HCT116 (cell line): ENCODE results near the gene BMP5. TPM values are rescaled to one million over a fixed set of nuclear protein-coding genes. Genes with fewer than 3 reads are reported as not detected.

ENCODE experiments used
- ATAC-seq: fragments of 200-7000 bp; cut with Tn5 transposase; 2 replicates; pipeline ENCODE4 v1.9.1; 2020; ENCODE audit warnings: mild to moderate bottlenecking, moderate library complexity
- BruUV-seq: library from RNA; stranded (reverse); fragments of 400-500 nt; replicated peaks from 2 replicates; lab custom pipeline; 2021; lab: Mats Ljungman, UMichigan
- CTCF ChIA-PET: fragments of 300-600 bp; sonication (Branson Sonifier 250); formaldehyde crosslinking; loops from one replicate; lab custom pipeline; 2021; ENCODE audit warnings: antibody characterized with exemption; lab: Charles Lee
- POLR2A ChIA-PET: fragments of 300-600, 350-600 bp; sonication (Branson Sonifier 250); formaldehyde crosslinking; loops from one replicate; lab custom pipeline; 2021; ENCODE audit warnings: antibody characterized with exemption; lab: Charles Lee
- RAD21 ChIA-PET, 2 experiments: fragments of 300-600 bp; sonication (Branson Sonifier 250); formaldehyde crosslinking; loops; one replicate each; lab custom pipeline; 2023; ENCODE audit warnings: low total read pairs in 2 of 2; ENCODE audit not compliant: uncharacterized antibody in 2 of 2, unreplicated experiment in 2 of 2, low non-redundant PET in 1 of 2; lab: Charles Lee
- DNase-seq: peaks from one replicate; pipeline ENCODE4 v3.0.0-alpha.2; 2010; ENCODE audit warnings: low read depth, low spot score
- H2AFZ ChIP-seq: fragments of 200-600 bp; shearing (Covaris generic), sonication (generic); 2 replicates; pipeline ENCODE4 v1.6.1; 2017; ENCODE audit warnings: low read depth, mixed run types, mixed read lengths, antibody characterized with exemption, low read length; ENCODE audit not compliant: poor library complexity, severe bottlenecking
- H3K27ac ChIP-seq: 2 replicates; pipeline ENCODE4 v1.5.1; 2012; ENCODE audit warnings: low read depth, low read length
- H3K27me3 ChIP-seq: fragments of 200-600 bp; sonication (generic); 2 replicates; pipeline ENCODE4 v1.6.1; 2016; ENCODE audit warnings: mixed run types, low read length, mixed read lengths; ENCODE audit not compliant: insufficient read depth
- H3K36me3 ChIP-seq, 2 experiments: fragments of 200-500 bp in 1 of 2; fragments of 200-600 bp in 1 of 2; sonication (Bioruptor generic) in 1 of 2; sonication (generic) in 1 of 2; 2 replicates each; pipeline versions ENCODE4 v1.5.1 to v1.6.1; 2014 to 2016; ENCODE audit warnings: low read length in 2 of 2, inconsistent platforms in 1 of 2, mixed read lengths in 1 of 2, mixed run types in 1 of 2; ENCODE audit not compliant: insufficient read depth in 2 of 2, control insufficient read depth in 1 of 2
- H3K4me1 ChIP-seq, 2 experiments: fragments of 200-600 bp in 1 of 2; sonication (generic) in 1 of 2; 2 replicates each; pipeline versions ENCODE4 v1.5.1 to v1.6.1; 2012 to 2017; ENCODE audit warnings: low read length in 2 of 2, inconsistent platforms in 1 of 2, mild to moderate bottlenecking in 1 of 2, mixed read lengths in 1 of 2, mixed run types in 1 of 2, moderate library complexity in 1 of 2; ENCODE audit not compliant: insufficient read depth in 2 of 2, control insufficient read depth in 1 of 2
- H3K4me2 ChIP-seq: fragments of 200-600 bp; sonication (generic); 2 replicates; pipeline ENCODE4 v1.6.1; 2017; ENCODE audit warnings: mixed run types, low read length, mixed read lengths
- H3K4me3 ChIP-seq, 2 experiments: fragments of 200-600 bp in 1 of 2; sonication (generic) in 1 of 2; replicated peaks in 1 of 2; 2 replicates each; pipeline ENCODE4 v1.5.1; 2011 to 2016; ENCODE audit warnings: low read length in 2 of 2, control low read depth in 1 of 2, low read depth in 1 of 2, mild to moderate bottlenecking in 1 of 2, mixed read lengths in 1 of 2, mixed run types in 1 of 2
- H3K79me2 ChIP-seq: fragments of 200-600 bp; sonication (generic); 2 replicates; pipeline ENCODE4 v1.6.1; 2017; ENCODE audit warnings: mild to moderate bottlenecking, mixed run types, low read length, moderate library complexity, mixed read lengths; ENCODE audit not compliant: insufficient read depth
- H3K9ac ChIP-seq: fragments of 200-600 bp; sonication (generic); 2 replicates; pipeline ENCODE4 v1.6.1; 2016; ENCODE audit warnings: low read length, mixed read lengths
- H3K9me2 ChIP-seq: fragments of 200-600 bp; sonication (generic), shearing (Covaris generic); 2 replicates; pipeline ENCODE4 v1.6.1; 2017; ENCODE audit warnings: mixed run types, mild to moderate bottlenecking, moderate library complexity; ENCODE audit not compliant: insufficient read depth
- H3K9me3 ChIP-seq, 2 experiments: fragments of 200-500 bp in 1 of 2; fragments of 200-600 bp in 1 of 2; sonication (Bioruptor generic) in 1 of 2; sonication (generic) in 1 of 2; 2 replicates each; pipeline ENCODE4 v1.6.1; 2014 to 2017; ENCODE audit warnings: low read length in 2 of 2, mixed read lengths in 2 of 2, inconsistent platforms in 1 of 2, low read depth in 1 of 2, mild to moderate bottlenecking in 1 of 2, mixed run types in 1 of 2, moderate library complexity in 1 of 2; ENCODE audit not compliant: control insufficient read depth in 1 of 2, insufficient read depth in 1 of 2
- H4K20me1 ChIP-seq: fragments of 200-600 bp; sonication (generic), shearing (Covaris generic); 2 replicates; pipeline ENCODE4 v1.6.1; 2017; ENCODE audit warnings: mixed run types, mild to moderate bottlenecking, moderate library complexity; ENCODE audit not compliant: insufficient read depth
- CBX3 ChIP-seq: IDR thresholded peaks from 2 replicates; pipeline ENCODE4 v1.6.1; 2012; ENCODE audit warnings: low read depth
- ELF1 ChIP-seq: IDR thresholded peaks from 2 replicates; pipeline ENCODE4 v1.6.1; 2012; ENCODE audit warnings: low read depth, borderline replicate concordance
- EZH2 ChIP-seq: fragments of 200-600 bp; sonication (generic); IDR thresholded peaks from 2 replicates; pipeline ENCODE4 v1.6.1; 2017; ENCODE audit warnings: antibody characterized with exemption, mixed run types
- FOSL1 ChIP-seq: IDR thresholded peaks from 2 replicates; pipeline ENCODE4 v1.6.1; 2012; ENCODE audit warnings: low read depth
- SIN3A ChIP-seq: IDR thresholded peaks from 2 replicates; pipeline ENCODE4 v1.6.1; 2012; ENCODE audit warnings: low read depth
- SRF ChIP-seq: IDR thresholded peaks from 2 replicates; pipeline ENCODE4 v1.6.1; 2012; ENCODE audit warnings: low read depth
- ZNF274 ChIP-seq: fragments of 200-500 bp; sonication (Bioruptor generic); IDR thresholded peaks from 2 replicates; pipeline ENCODE4 v1.6.1; 2014; ENCODE audit warnings: mild to moderate bottlenecking, low read depth, low read length, inconsistent platforms
- intact Hi-C: fragments of 100-400 bp; cut with micrococcal nuclease; formaldehyde crosslinking; loops from 2 replicates; pipeline ENCODE4 v1.10.0; 2022
- total RNA-seq: library from RNA; stranded (reverse); gene quantifications from one replicate; pipeline ENCODE4 v1.2.1, GENCODE V29; 2021; ENCODE audit not compliant: unreplicated experiment
- TF ChIP-seq, protein P1 (sequence below): IDR thresholded peaks from 2 replicates; pipeline ENCODE4 v1.6.1; 2011; ENCODE audit warnings: mild to moderate bottlenecking, low read length, moderate library complexity; ENCODE audit not compliant: insufficient replicate concordance; ENCODE audit errors: extremely low read depth
- TF ChIP-seq, protein P2 (sequence below): IDR thresholded peaks from 2 replicates; pipeline ENCODE4 v1.6.1; 2012
- TF ChIP-seq, protein P3 (sequence below): IDR thresholded peaks from 2 replicates; pipeline ENCODE4 v1.6.1; 2012; ENCODE audit warnings: low read depth
- TF ChIP-seq, protein P4 (sequence below), 3 experiments: fragments of 200-600 bp in 1 of 3; sonication (generic) in 1 of 3; IDR thresholded peaks in 2 of 3; conservative IDR thresholded peaks in 1 of 3; 2 replicates each; pipeline ENCODE4 v1.5.1; 2012 to 2017; ENCODE audit warnings: low read depth in 2 of 3, low read length in 2 of 3, antibody characterized with exemption in 1 of 3, borderline replicate concordance in 1 of 3, control low read depth in 1 of 3, mild to moderate bottlenecking in 1 of 3, mixed read lengths in 1 of 3, mixed run types in 1 of 3, moderate library complexity in 1 of 3; ENCODE audit not compliant: insufficient read depth in 1 of 3

The BMP5 gene
- total RNA-seq, 1 experiment from 2014 or later = not detected

DNA sequence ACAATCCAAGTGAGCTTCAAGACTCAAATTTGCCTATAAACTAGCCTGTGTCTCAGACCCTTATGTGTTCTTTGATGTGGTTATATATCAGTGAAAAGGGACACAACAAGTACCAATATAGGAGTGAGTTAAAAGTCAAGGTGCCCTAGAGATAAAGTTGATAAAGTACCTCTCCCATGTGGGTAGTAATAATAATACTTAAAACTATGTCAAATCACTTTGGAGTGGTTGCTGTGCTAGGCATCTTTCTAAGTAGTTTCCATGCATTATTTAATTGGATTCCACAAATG lies 100.4 kb downstream of the BMP5 start:
- intact Hi-C loops = no loop called here
- POLR2A ChIA-PET = no interaction called here
- no peaks in the 10 kb centered on the region for H3K9me3 ChIP-seq

More for the DNA sequence above, 100.4 kb downstream of the BMP5 start:
- H3K27me3 ChIP-seq = peaks cover 68% of the 10 kb centered on the region
- no peaks in the 10 kb centered on the region for H3K36me3 ChIP-seq
- DNase-seq = no peak
- H3K79me2 ChIP-seq = no peaks in the 10 kb centered on the region
- ATAC-seq = no peak
- no peak overlapping the region for H3K27ac ChIP-seq
- CTCF ChIA-PET = no interaction called here
- H3K9me2 ChIP-seq = no peaks in the 10 kb centered on the region
- TF ChIP-seq ELF1 (no peak), FOSL1 (no peak), CBX3 (no peak), SIN3A (no peak), EZH2 (no peak), SRF (no peak), ZNF274 (no peak)
- TF ChIP-seq, protein P1, sequence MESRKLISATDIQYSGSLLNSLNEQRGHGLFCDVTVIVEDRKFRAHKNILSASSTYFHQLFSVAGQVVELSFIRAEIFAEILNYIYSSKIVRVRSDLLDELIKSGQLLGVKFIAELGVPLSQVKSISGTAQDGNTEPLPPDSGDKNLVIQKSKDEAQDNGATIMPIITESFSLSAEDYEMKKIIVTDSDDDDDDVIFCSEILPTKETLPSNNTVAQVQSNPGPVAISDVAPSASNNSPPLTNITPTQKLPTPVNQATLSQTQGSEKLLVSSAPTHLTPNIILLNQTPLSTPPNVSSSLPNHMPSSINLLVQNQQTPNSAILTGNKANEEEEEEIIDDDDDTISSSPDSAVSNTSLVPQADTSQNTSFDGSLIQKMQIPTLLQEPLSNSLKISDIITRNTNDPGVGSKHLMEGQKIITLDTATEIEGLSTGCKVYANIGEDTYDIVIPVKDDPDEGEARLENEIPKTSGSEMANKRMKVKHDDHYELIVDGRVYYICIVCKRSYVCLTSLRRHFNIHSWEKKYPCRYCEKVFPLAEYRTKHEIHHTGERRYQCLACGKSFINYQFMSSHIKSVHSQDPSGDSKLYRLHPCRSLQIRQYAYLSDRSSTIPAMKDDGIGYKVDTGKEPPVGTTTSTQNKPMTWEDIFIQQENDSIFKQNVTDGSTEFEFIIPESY = no peak
- TF ChIP-seq, protein P2, sequence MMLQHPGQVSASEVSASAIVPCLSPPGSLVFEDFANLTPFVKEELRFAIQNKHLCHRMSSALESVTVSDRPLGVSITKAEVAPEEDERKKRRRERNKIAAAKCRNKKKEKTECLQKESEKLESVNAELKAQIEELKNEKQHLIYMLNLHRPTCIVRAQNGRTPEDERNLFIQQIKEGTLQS = no peak
- TF ChIP-seq, protein P3, sequence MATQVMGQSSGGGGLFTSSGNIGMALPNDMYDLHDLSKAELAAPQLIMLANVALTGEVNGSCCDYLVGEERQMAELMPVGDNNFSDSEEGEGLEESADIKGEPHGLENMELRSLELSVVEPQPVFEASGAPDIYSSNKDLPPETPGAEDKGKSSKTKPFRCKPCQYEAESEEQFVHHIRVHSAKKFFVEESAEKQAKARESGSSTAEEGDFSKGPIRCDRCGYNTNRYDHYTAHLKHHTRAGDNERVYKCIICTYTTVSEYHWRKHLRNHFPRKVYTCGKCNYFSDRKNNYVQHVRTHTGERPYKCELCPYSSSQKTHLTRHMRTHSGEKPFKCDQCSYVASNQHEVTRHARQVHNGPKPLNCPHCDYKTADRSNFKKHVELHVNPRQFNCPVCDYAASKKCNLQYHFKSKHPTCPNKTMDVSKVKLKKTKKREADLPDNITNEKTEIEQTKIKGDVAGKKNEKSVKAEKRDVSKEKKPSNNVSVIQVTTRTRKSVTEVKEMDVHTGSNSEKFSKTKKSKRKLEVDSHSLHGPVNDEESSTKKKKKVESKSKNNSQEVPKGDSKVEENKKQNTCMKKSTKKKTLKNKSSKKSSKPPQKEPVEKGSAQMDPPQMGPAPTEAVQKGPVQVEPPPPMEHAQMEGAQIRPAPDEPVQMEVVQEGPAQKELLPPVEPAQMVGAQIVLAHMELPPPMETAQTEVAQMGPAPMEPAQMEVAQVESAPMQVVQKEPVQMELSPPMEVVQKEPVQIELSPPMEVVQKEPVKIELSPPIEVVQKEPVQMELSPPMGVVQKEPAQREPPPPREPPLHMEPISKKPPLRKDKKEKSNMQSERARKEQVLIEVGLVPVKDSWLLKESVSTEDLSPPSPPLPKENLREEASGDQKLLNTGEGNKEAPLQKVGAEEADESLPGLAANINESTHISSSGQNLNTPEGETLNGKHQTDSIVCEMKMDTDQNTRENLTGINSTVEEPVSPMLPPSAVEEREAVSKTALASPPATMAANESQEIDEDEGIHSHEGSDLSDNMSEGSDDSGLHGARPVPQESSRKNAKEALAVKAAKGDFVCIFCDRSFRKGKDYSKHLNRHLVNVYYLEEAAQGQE = no peak
- TF ChIP-seq, protein P4, sequence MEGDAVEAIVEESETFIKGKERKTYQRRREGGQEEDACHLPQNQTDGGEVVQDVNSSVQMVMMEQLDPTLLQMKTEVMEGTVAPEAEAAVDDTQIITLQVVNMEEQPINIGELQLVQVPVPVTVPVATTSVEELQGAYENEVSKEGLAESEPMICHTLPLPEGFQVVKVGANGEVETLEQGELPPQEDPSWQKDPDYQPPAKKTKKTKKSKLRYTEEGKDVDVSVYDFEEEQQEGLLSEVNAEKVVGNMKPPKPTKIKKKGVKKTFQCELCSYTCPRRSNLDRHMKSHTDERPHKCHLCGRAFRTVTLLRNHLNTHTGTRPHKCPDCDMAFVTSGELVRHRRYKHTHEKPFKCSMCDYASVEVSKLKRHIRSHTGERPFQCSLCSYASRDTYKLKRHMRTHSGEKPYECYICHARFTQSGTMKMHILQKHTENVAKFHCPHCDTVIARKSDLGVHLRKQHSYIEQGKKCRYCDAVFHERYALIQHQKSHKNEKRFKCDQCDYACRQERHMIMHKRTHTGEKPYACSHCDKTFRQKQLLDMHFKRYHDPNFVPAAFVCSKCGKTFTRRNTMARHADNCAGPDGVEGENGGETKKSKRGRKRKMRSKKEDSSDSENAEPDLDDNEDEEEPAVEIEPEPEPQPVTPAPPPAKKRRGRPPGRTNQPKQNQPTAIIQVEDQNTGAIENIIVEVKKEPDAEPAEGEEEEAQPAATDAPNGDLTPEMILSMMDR (IDR thresholded peaks at IDR 0.05 in 2 of 3, conservative IDR thresholded peaks at IDR 0.05 in 1 of 3; ENCODE audit: borderline replicate concordance in 1 of 3, insufficient read depth in 1 of 3, low read depth in 2 of 3, low read length in 2 of 3) = no peak
- TF ChIP-seq, all 23 proteins: peak for 0
- no peaks in the 10 kb centered on the region for H4K20me1 ChIP-seq
- no peak overlapping the region for H2AFZ ChIP-seq
- no peak overlapping the region for H3K9ac ChIP-seq
- no peak overlapping the region for H3K4me3 ChIP-seq
- RAD21 ChIA-PET = no interaction called here
- no peaks in the 10 kb centered on the region for H3K4me1 ChIP-seq
- BruUV-seq = no TSS peak
- no peak overlapping the region for H3K4me2 ChIP-seq
